Cardiac muscle cell (in vitro differentiated cells and primary cell): ENCODE data around the gene NELFCD. TPM values are rescaled to one million over a fixed set of nuclear protein-coding genes. Genes with fewer than 3 reads are reported as not detected.

ENCODE experiments used
- DNase-seq, 2 donors: peaks; one replicate each; pipeline versions ENCODE4 v3.0.0 to v3.0.0-alpha.2; 2010 to 2017; ENCODE audit warnings: low read depth in 1 of 2, low spot score in 1 of 2
- H3K27ac ChIP-seq: fragments of 200-600 bp; sonication (generic); 2 replicates; pipeline ENCODE4 v1.5.1; 2016
- H3K27me3 ChIP-seq: fragments of 200-600 bp; sonication (generic); 2 replicates; pipeline ENCODE4 v1.6.0; 2016; ENCODE audit warnings: control low read depth
- H3K36me3 ChIP-seq: fragments of 200-600 bp; sonication (generic); 2 replicates; pipeline ENCODE4 v1.5.1; 2016; ENCODE audit warnings: control low read depth
- H3K4me1 ChIP-seq: fragments of 200-600 bp; sonication (generic); 2 replicates; pipeline ENCODE4 v1.8.1; 2017; ENCODE audit warnings: low read depth, mild to moderate bottlenecking, mixed run types
- H3K4me3 ChIP-seq: fragments of 200-600 bp; sonication (generic); 2 replicates; pipeline ENCODE4 v1.5.1; 2016; ENCODE audit warnings: mild to moderate bottlenecking
- H3K9me3 ChIP-seq: fragments of 200-600 bp; sonication (generic); 2 replicates; pipeline ENCODE4 v1.5.1; 2017; ENCODE audit warnings: low read depth, mild to moderate bottlenecking, control low read depth
- polyA plus RNA-seq: library from polyadenylated mRNA; unstranded; fragments of >200 nt; fragmentation: Nextera tagmentation; extraction: Ambion mirVana; gene quantifications from 2 replicates; pipeline ENCODE4 v1.2.1, GENCODE V29; 2016
- total RNA-seq: library from RNA; depleted of rRNA; stranded (reverse); fragments of >200 nt; gene quantifications from 2 replicates; pipeline ENCODE4 v1.2.3, GENCODE V29; 2016
- TF ChIP-seq, protein P1 (sequence below): IDR thresholded peaks from 2 replicates; pipeline ENCODE4 v1.5.1; 2012; ENCODE audit warnings: low read depth, mild to moderate bottlenecking, low read length

Gene NELFCD
- total and polyA plus RNA-seq, 2 experiments from 2014 or later: 77.3 to 109 TPM

DNA sequence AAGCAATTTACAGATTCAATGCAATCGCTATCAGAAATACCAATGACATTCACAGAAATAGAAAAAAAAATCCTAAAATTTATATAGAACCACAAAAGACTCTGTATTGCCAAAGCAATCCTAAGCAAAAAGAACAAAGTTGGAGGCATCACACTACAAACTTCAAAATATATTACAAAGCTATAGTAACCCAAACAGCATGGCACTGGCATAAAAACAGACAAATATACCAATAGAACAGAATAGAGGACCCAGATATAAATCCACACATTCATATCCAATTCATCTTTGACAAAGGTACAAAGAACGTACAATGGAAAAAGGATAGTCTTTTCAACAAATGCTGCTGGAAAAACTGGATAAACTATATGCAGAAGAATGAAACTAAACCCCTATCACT is 11.6 kb upstream of the NELFCD start:
- TF ChIP-seq, protein P1, sequence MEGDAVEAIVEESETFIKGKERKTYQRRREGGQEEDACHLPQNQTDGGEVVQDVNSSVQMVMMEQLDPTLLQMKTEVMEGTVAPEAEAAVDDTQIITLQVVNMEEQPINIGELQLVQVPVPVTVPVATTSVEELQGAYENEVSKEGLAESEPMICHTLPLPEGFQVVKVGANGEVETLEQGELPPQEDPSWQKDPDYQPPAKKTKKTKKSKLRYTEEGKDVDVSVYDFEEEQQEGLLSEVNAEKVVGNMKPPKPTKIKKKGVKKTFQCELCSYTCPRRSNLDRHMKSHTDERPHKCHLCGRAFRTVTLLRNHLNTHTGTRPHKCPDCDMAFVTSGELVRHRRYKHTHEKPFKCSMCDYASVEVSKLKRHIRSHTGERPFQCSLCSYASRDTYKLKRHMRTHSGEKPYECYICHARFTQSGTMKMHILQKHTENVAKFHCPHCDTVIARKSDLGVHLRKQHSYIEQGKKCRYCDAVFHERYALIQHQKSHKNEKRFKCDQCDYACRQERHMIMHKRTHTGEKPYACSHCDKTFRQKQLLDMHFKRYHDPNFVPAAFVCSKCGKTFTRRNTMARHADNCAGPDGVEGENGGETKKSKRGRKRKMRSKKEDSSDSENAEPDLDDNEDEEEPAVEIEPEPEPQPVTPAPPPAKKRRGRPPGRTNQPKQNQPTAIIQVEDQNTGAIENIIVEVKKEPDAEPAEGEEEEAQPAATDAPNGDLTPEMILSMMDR: no peak
- H3K36me3 ChIP-seq: no peaks in the 10 kb centered on the region
- no peaks in the 10 kb centered on the region for H3K27me3 ChIP-seq
- H3K4me3 ChIP-seq: no peak overlapping the region
- no peak overlapping the region for H3K27ac ChIP-seq
- H3K4me1 ChIP-seq: no peaks in the 10 kb centered on the region
- H3K9me3 ChIP-seq: no peaks in the 10 kb centered on the region
- DNase-seq: no peak

DNA sequence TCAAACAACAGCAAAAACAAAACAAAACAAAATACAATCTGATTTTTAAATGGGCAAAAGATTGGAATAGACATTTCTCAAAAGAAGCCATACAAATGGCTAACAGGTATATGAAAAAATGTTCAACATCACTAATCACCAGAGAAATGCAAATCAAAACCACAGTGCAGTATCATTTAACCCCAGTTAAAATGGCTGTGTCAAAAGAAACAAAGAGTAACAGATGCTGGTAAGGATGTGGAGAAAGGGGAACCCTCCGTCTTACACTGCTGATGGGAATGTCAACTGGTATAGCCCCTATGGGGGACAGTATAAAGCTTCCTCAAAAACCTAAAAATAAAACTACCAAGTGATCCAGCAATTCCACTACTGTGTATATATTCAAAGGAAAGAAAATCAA is 10.9 kb upstream of the NELFCD start:
- Histone ChIP-seq H3K4me1 (no peaks in the 10 kb centered on the region), H3K9me3 (no peaks in the 10 kb centered on the region), H3K4me3 (no peak overlapping the region), H3K27me3 (no peaks in the 10 kb centered on the region), H3K27ac (no peak overlapping the region), H3K36me3 (no peaks in the 10 kb centered on the region)
- TF ChIP-seq, protein P1: no peak
- DNase-seq: no peak

DNA sequence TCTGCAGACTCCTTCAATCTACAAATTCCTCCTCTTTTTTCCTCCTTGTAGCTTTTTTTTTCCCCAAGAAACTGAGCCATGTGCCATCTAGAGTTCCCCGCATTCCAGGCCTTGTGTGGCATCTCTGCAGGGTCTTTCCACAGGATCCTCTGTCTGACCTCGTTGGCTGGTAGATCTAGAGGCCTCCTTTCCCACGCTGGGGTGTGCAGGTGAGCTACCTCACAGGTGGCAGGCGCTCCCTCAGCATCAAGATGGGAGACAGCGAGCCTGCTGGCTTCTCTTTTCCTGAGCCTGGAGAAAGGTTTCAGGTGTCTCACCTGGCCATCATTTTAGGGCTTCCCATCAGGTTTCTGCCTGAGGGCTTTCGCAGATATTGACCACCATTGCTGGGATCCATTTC is 9.6 kb upstream of the NELFCD start:
- Histone ChIP-seq H3K27me3 (no peaks in the 10 kb centered on the region), H3K36me3 (no peaks in the 10 kb centered on the region)
- DNase-seq: no peak

DNA sequence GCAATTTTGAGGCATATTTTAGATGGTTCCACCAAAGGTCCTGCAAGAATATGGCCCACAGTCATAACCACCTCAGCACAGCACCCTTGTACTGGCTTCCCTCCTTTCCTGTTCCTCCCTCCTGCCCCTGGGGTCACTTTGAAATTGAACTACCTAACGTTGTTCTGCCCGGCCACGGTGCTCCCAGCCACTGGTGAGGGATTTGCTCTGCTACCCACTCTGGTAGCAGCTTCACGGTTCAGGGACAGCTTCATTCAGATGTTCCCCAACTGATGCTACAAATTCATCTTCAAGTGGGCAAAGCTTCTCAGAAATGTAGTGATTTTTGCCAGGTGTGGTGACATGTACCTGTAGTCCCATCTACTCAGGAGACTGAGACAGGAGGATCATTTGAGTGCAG is 7.9 kb upstream of the NELFCD start:
- Histone ChIP-seq H3K27me3 (no peaks in the 10 kb centered on the region), H3K4me1 (no peaks in the 10 kb centered on the region), H3K9me3 (no peaks in the 10 kb centered on the region), H3K27ac (no peak overlapping the region), H3K36me3 (no peaks in the 10 kb centered on the region), H3K4me3 (no peak overlapping the region)
- TF ChIP-seq, protein P1: no peak
- no peak for DNase-seq

More for the DNA sequence above, 9.6 kb upstream of the NELFCD start:
- Histone ChIP-seq H3K4me1 (no peaks in the 10 kb centered on the region), H3K4me3 (no peak overlapping the region), H3K9me3 (no peaks in the 10 kb centered on the region), H3K27ac (no peak overlapping the region)
- TF ChIP-seq, protein P1: no peak

DNA sequence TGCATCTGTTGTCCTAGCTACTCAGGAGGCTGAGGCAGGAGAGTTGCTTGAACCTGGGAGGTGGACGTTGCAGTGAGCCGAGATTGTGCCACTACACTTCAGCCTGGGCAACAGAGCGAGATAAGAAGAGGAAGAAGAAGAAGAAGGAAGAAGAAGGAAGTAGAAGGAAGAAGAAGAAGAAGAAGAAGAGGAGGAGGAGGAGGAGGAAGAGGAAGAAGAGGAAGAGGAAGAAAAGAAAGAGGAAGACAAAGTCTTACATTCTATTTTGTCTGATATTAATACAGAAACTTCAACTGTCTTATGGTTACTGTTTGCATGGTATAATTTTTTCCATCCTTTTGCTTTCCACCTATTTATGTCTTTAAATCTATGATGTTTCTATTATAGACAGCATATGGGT is 7.2 kb upstream of the NELFCD start:
- DNase-seq: no peak
- H3K27ac ChIP-seq: no peak overlapping the region
- H3K36me3 ChIP-seq: no peaks in the 10 kb centered on the region
- H3K9me3 ChIP-seq: no peaks in the 10 kb centered on the region
- TF ChIP-seq, protein P1: no peak
- no peaks in the 10 kb centered on the region for H3K27me3 ChIP-seq
- no peak overlapping the region for H3K4me3 ChIP-seq
- H3K4me1 ChIP-seq: no peaks in the 10 kb centered on the region

DNA sequence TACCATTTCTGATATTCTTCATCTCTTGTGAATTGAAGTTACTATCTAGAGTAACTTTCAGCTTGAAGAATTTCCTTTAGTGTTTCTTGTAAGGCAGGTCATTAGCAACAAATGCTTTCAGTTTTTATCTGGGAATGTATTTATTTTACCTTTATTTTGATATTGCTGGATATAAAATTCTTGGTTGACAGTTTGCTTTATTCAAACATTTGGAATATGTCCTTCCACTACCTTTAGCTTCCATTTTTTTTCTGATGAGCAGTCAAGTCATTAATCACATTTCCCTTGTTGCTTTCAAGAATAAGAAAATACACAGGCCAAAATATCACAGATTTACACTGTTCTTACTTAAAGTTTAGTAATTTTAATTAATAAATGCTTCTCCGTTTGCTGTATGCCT is 5.7 kb upstream of the NELFCD start:
- no peak for DNase-seq
- H3K9me3 ChIP-seq: no peaks in the 10 kb centered on the region

More for the DNA sequence above, 5.7 kb upstream of the NELFCD start:
- H3K27ac ChIP-seq: no peak overlapping the region
- no peaks in the 10 kb centered on the region for H3K27me3 ChIP-seq
- H3K4me1 ChIP-seq: no peaks in the 10 kb centered on the region
- H3K36me3 ChIP-seq: no peaks in the 10 kb centered on the region
- TF ChIP-seq, protein P1: no peak
- no peak overlapping the region for H3K4me3 ChIP-seq
